Lower leg skin (tissue), 4 donors: ENCODE measurements around the gene AFG3L2. TPM values are rescaled to one million over a fixed set of nuclear protein-coding genes. Genes with fewer than 3 reads are reported as not detected.

ENCODE experiments used
- DNase-seq, 2 donors: peaks; one replicate each; pipeline ENCODE4 v3.0.0-alpha.2; 2019; ENCODE audit warnings: low spot score in 2 of 2
- H3K4me3 ChIP-seq: fragments of 200-600 bp; sonication (generic); 2 replicates; pipeline ENCODE4 v1.5.1; 2017; ENCODE audit warnings: mild to moderate bottlenecking, low read depth; ENCODE audit not compliant: poor library complexity, severe bottlenecking
- POLR2A ChIP-seq, 2 donors: fragments of 450-650 bp; IDR thresholded peaks; one replicate each; pipeline ENCODE4 v1.6.1; 2016 to 2017; ENCODE audit warnings: antibody characterized with exemption in 2 of 2, mild to moderate bottlenecking in 1 of 2, moderate library complexity in 1 of 2
- WGBS, 2 donors: methylation state at CpG; one replicate each; pipeline ENCODE4 v1.1.5; 2018; 5-methylcytosine and 5-hydroxymethylcytosine counted together
- intact Hi-C: fragments of 100-400 bp; cut with DNase I; formaldehyde crosslinking; loops from one replicate; pipeline ENCODE4 v1.15.0; 2023; ENCODE audit warnings: low total_unique reads
- total RNA-seq, 4 donors: library from RNA; depleted of rRNA; stranded (reverse); fragments of >200 nt; gene quantifications; one replicate each; pipeline ENCODE4 v1.1.0, GENCODE V29; 2016
- TF ChIP-seq, protein P1 (sequence below), 3 donors: fragments of 450-650 bp; IDR thresholded peaks; one replicate each; pipeline ENCODE4 v1.5.1; 2016; ENCODE audit warnings: antibody characterized with exemption in 3 of 3, mild to moderate bottlenecking in 3 of 3, moderate library complexity in 2 of 3

The AFG3L2 gene
- total RNA-seq, 4 donors from 2014 or later, result 57.5 to 67.9 (median 60.1) TPM

GRCh38 chr18:12336887-12337286 is 40.1 kb downstream of the AFG3L2 start:
- 68 to 69% methylated on average over 6 of the region's 6 CpGs for WGBS, 2 donors

DNA sequence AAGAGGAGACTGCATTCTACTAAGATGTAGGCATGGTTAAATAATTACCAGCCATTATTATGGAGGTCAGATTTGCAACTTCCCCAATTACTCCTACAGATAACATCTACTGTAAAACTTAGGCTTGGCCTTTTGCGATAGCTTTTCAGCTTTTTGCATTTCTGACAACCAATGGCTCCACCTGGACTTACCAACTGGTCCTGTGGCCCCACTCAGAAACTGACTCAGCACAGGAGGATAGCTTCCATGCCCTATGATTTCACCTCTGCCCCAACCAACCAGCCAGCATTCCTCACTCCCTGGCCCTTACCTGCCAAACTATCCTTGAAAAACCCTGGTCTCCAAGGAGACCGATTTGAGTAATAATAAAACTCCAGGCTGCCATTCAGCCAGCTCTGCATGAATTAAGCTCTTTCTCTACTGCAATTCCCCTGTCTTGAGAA is 40.8 kb downstream of the AFG3L2 start:
- intact Hi-C loops, result no loop called here
- no peak overlapping the region for H3K4me3 ChIP-seq
- no peak for DNase-seq
- no peak for TF ChIP-seq POLR2A (IDR thresholded peaks at IDR 0.05)
- TF ChIP-seq, protein P1, sequence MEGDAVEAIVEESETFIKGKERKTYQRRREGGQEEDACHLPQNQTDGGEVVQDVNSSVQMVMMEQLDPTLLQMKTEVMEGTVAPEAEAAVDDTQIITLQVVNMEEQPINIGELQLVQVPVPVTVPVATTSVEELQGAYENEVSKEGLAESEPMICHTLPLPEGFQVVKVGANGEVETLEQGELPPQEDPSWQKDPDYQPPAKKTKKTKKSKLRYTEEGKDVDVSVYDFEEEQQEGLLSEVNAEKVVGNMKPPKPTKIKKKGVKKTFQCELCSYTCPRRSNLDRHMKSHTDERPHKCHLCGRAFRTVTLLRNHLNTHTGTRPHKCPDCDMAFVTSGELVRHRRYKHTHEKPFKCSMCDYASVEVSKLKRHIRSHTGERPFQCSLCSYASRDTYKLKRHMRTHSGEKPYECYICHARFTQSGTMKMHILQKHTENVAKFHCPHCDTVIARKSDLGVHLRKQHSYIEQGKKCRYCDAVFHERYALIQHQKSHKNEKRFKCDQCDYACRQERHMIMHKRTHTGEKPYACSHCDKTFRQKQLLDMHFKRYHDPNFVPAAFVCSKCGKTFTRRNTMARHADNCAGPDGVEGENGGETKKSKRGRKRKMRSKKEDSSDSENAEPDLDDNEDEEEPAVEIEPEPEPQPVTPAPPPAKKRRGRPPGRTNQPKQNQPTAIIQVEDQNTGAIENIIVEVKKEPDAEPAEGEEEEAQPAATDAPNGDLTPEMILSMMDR (IDR thresholded peaks at IDR 0.05), result no peak
- 64 to 66% methylated on average over 2 of the region's 2 CpGs for WGBS, 2 donors

More at GRCh38 chr18:12336887-12337286, 40.1 kb downstream of the AFG3L2 start:
- H3K4me3 ChIP-seq, result no peak overlapping the region
- intact Hi-C loops, result no loop called here
- no peak for TF ChIP-seq POLR2A (IDR thresholded peaks at IDR 0.05)
- TF ChIP-seq, protein P1 (IDR thresholded peaks at IDR 0.05), result no peak
- no peak for DNase-seq

- no peak for DNase-seq
- TF ChIP-seq, protein P1 (IDR thresholded peaks at IDR 0.05), result no peak
- no peak for TF ChIP-seq POLR2A (IDR thresholded peaks at IDR 0.05)
- H3K4me3 ChIP-seq, result no peak overlapping the region
- WGBS, 2 donors, result 83 to 88% methylated on average over 7 of the region's 7 CpGs
- intact Hi-C loops, result no loop called here
These were observed 41.5 kb downstream of the AFG3L2 start for GRCh38 chr18:12335503-12335902.

DNA sequence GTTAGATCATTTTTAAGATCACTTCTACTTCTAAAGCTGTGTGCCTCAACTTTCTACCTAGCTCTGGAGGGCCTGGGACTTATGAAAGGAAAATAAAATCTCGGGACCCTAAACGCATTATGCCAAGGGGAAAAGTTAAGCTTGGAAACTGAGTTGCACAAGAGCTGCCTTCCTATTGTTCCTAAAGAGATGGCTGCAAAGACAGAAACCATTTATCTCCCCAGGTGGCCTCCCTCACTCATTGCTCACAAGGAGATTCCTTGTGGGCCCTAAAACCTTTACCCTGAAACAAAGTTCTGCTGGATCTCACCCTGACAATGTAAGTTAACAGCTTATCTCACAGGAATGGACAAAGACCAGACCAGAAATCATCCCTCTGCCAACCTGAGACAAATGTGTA is 42.2 kb downstream of the AFG3L2 start:
- DNase-seq, result no peak
- TF ChIP-seq, protein P1 (IDR thresholded peaks at IDR 0.05), result no peak
- no peak overlapping the region for H3K4me3 ChIP-seq
- intact Hi-C loops, result no loop called here
- WGBS, 2 donors, result 79 to 86% methylated on average over 2 of the region's 2 CpGs

GRCh38 chr18:12334366-12334808 is 42.6 kb downstream of the AFG3L2 start:
- no peak for TF ChIP-seq POLR2A (IDR thresholded peaks at IDR 0.05)
- TF ChIP-seq, protein P1 (IDR thresholded peaks at IDR 0.05), result no peak
- no peak for DNase-seq
- WGBS, 2 donors, result 61 to 72% methylated on average over 2 of the region's 2 CpGs
- intact Hi-C loops, result no loop called here
- H3K4me3 ChIP-seq, result no peak overlapping the region
